ENCODE results near the gene CDK19. TPM values are rescaled to one million over a fixed set of nuclear protein-coding genes. Genes with fewer than 3 reads are reported as not detected.
"Not testable (repeated sequence)": the region's sequence is repeated elsewhere in the genome, so short reads cannot be mapped to it uniquely, and the experiment has no call there.

The CDK19 gene
- total RNA-seq, 1 donor from 2014 or later = 34.4 TPM

DNA sequence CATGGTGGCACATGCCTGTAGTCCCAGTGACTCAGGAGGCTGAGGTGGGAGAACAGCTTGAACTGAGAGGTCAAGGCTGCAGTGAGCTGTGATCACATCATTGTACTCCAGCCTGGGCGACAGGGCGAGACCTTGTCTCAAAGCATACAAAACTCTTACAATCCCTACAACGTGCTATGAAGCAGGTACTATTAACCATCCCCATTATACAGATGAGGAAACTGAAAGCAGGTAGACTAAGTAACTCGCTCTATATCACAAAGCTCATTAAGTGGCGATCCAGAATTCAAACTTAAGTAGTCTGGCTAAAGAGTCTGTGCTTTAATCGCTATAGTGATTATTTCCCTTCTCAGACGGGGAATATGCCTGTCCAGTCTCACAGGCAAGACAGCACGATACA lies 54.7 kb downstream of the CDK19 start:
- no peak overlapping the region for H3K9ac ChIP-seq
- no peak overlapping the region for H3K4me3 Mint-ChIP-seq
- peaks cover 4% of the 10 kb centered on the region for H3K79me2 ChIP-seq (ENCODE audit: low read depth)
- H3K27ac ChIP-seq = no peak overlapping the region
- TF ChIP-seq, protein P1, sequence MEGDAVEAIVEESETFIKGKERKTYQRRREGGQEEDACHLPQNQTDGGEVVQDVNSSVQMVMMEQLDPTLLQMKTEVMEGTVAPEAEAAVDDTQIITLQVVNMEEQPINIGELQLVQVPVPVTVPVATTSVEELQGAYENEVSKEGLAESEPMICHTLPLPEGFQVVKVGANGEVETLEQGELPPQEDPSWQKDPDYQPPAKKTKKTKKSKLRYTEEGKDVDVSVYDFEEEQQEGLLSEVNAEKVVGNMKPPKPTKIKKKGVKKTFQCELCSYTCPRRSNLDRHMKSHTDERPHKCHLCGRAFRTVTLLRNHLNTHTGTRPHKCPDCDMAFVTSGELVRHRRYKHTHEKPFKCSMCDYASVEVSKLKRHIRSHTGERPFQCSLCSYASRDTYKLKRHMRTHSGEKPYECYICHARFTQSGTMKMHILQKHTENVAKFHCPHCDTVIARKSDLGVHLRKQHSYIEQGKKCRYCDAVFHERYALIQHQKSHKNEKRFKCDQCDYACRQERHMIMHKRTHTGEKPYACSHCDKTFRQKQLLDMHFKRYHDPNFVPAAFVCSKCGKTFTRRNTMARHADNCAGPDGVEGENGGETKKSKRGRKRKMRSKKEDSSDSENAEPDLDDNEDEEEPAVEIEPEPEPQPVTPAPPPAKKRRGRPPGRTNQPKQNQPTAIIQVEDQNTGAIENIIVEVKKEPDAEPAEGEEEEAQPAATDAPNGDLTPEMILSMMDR (IDR thresholded peaks at IDR 0.05) = no peak
- H3K36me3 ChIP-seq = no peaks in the 10 kb centered on the region
- no peaks in the 10 kb centered on the region for H3F3A ChIP-seq (ENCODE audit: low read depth)
- no peaks in the 10 kb centered on the region for H3K27me3 ChIP-seq
- H3K4me3 ChIP-seq = no peak overlapping the region
- no peak overlapping the region for H3K27ac Mint-ChIP-seq
- no peak overlapping the region for H2AFZ ChIP-seq (replicated peaks)
- peaks cover 43% of the 10 kb centered on the region for H4K20me1 ChIP-seq (ENCODE audit: low read depth)
- H3K4me2 ChIP-seq = no peak overlapping the region
- peaks cover 8% of the 10 kb centered on the region for H3K4me1 ChIP-seq
- peaks cover 9% of the 10 kb centered on the region for H3K4me1 Mint-ChIP-seq
- DNase-seq (ENCODE audit: low spot score) = no peak
- H3K9me3 ChIP-seq (ENCODE audit: low read depth) = no peaks in the 10 kb centered on the region
- no peaks in the 10 kb centered on the region for H3K27me3 Mint-ChIP-seq (ENCODE audit: insufficient read depth, low read depth)
- peaks cover 12% of the 10 kb centered on the region for H3K36me3 Mint-ChIP-seq
- peaks cover 3% of the 10 kb centered on the region for H3K9me3 Mint-ChIP-seq

DNA sequence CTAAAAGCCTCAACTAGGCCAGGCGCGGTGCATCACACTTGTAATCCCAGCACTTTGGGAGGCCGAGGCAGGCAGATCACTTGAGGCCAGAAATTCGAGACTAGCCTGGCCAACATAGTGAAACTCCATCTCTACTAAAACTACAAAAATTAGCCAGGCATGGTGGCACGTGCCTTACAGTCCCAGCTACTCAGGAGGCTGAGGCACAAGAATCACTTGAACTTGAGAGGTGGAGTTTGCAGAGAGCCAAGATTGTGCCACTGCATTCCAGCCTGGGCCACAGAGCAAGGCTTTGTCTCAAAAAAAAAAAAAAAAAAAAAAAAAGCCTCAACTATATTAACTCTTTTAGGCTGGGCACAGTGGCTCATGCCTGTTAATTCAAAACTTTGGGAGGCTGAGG lies 55.2 kb downstream of the CDK19 start:
- H3K36me3 ChIP-seq; H3K9me3 ChIP-seq (ENCODE audit: low read depth); H2AFZ ChIP-seq (replicated peaks); H3K9me3 Mint-ChIP-seq; H3K27ac Mint-ChIP-seq; H3K4me1 ChIP-seq; H3K4me1 Mint-ChIP-seq; H3K27me3 Mint-ChIP-seq (ENCODE audit: insufficient read depth, low read depth); H3K4me3 Mint-ChIP-seq; H3K27ac ChIP-seq; H3K27me3 ChIP-seq; H3K4me2 ChIP-seq; H3K79me2 ChIP-seq (ENCODE audit: low read depth); DNase-seq (ENCODE audit: low spot score); H3F3A ChIP-seq (ENCODE audit: low read depth); H3K9ac ChIP-seq; H3K4me3 ChIP-seq: not testable (repeated sequence)
- peaks cover 11% of the 10 kb centered on the region for H3K36me3 Mint-ChIP-seq
- peaks cover 48% of the 10 kb centered on the region for H4K20me1 ChIP-seq (ENCODE audit: low read depth)

DNA sequence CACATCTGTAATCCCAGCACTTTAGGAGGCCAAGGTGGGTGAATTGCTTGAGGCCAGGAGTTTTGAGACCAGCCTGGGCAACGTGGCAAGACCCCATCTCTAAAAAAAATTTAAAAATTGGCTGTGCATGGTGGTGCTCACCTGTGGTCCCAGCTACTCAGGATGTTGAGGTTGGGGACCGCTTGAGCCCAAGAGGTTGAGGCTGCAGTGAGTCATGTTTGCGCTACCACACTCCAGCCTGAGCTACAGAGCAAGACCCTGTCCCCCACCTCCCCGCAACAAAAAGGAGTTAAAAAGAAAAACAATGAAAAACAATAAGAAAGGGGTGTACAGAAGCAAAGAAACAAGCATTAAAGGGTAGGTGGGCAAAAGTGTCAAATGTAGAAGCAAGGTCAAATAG lies 57.3 kb downstream of the CDK19 start:
- DNase-seq (ENCODE audit: low spot score) = no peak
- Histone ChIP-seq H3K4me3 (no peak overlapping the region), H3K4me1 (peaks cover 8% of the 10 kb centered on the region), H3K79me2 (ENCODE audit: low read depth) (peaks cover 18% of the 10 kb centered on the region), H3K36me3 (no peaks in the 10 kb centered on the region), H2AFZ (replicated peaks) (no peak overlapping the region), H3K4me2 (no peak overlapping the region), H3F3A (ENCODE audit: low read depth) (no peaks in the 10 kb centered on the region), H3K9me3 (ENCODE audit: low read depth) (no peaks in the 10 kb centered on the region), H3K9ac (no peak overlapping the region), H4K20me1 (ENCODE audit: low read depth) (peaks cover 49% of the 10 kb centered on the region), H3K27me3 (no peaks in the 10 kb centered on the region), H3K27ac (no peak overlapping the region)
- Mint-ChIP-seq H3K9me3 (no peaks in the 10 kb centered on the region), H3K4me1 (peaks cover 9% of the 10 kb centered on the region), H3K36me3 (no peaks in the 10 kb centered on the region), H3K27ac (no peak overlapping the region), H3K27me3 (ENCODE audit: insufficient read depth, low read depth) (no peaks in the 10 kb centered on the region), H3K4me3 (no peak overlapping the region)
- no peak for TF ChIP-seq EZH2 (IDR thresholded peaks at IDR 0.05)
- TF ChIP-seq, protein P1 (IDR thresholded peaks at IDR 0.05) = no peak
- TF ChIP-seq EZH2phosphoT487 (IDR thresholded peaks at IDR 0.05) = no peak

DNA sequence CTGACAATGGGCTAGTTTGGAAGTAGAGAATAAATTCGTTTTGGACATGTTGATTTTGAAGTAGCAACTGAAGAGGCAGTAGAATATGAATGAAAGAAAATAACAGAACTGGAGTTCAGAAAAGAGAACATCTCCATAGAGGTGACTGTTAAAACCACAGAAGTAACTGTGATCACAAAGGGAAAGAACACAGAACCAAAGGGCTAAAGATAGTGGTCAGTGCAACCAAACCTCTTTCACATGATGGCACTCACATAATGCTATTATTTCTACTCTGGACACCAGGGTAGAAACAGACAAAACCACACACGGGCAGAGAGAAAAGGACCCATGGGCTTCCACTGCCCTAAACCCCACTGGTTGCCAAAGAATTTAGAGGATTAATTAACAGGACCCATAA lies 58.5 kb downstream of the CDK19 start:
- H3K27me3 Mint-ChIP-seq (ENCODE audit: insufficient read depth, low read depth) = no peaks in the 10 kb centered on the region

More for the DNA sequence above, 58.5 kb downstream of the CDK19 start:
- no peak for TF ChIP-seq EZH2phosphoT487 (IDR thresholded peaks at IDR 0.05)
- TF ChIP-seq EZH2 (IDR thresholded peaks at IDR 0.05) = no peak
- TF ChIP-seq, protein P1 (IDR thresholded peaks at IDR 0.05) = no peak
- DNase-seq (ENCODE audit: low spot score) = peak; percentile 18
- Histone ChIP-seq H3K4me1 (peaks cover 8% of the 10 kb centered on the region), H3K79me2 (ENCODE audit: low read depth) (peaks cover 25% of the 10 kb centered on the region), H3K27me3 (no peaks in the 10 kb centered on the region), H4K20me1 (ENCODE audit: low read depth) (peaks cover 43% of the 10 kb centered on the region), H3K4me3 (no peak overlapping the region), H3K9ac (no peak overlapping the region), H3K4me2 (no peak overlapping the region), H3K9me3 (ENCODE audit: low read depth) (no peaks in the 10 kb centered on the region), H3K27ac (no peak overlapping the region), H3F3A (ENCODE audit: low read depth) (no peaks in the 10 kb centered on the region), H3K36me3 (no peaks in the 10 kb centered on the region), H2AFZ (replicated peaks) (no peak overlapping the region)
- H3K27ac Mint-ChIP-seq = no peak overlapping the region
- no peak overlapping the region for H3K4me3 Mint-ChIP-seq
- no peaks in the 10 kb centered on the region for H3K9me3 Mint-ChIP-seq
- peaks cover 5% of the 10 kb centered on the region for H3K4me1 Mint-ChIP-seq
- no peaks in the 10 kb centered on the region for H3K36me3 Mint-ChIP-seq
